Ovary (tissue), 9 donors: Measurements from ENCODE around the gene KLF13. TPM values are rescaled to one million over a fixed set of nuclear protein-coding genes. Genes with fewer than 3 reads are reported as not detected.
"Not testable (repeated sequence)": the region's sequence is repeated elsewhere in the genome, so short reads cannot be mapped to it uniquely, and the experiment has no call there.

Experiments used
- DNase-seq, 5 donors: peaks; one replicate each; pipeline ENCODE4 v3.0.0-alpha.2; 2019 to 2020
- H3K27ac ChIP-seq, 2 donors: fragments of 200-600 bp; one replicate each; pipeline versions ENCODE4 v1.5.1 to v1.8.0; 2019 to 2022
- H3K27me3 ChIP-seq: fragments of 200-600 bp; one replicate; pipeline ENCODE4 v1.8.0; 2022
- H3K36me3 ChIP-seq: fragments of 200-600 bp; sonication (generic); one replicate; pipeline ENCODE4 v1.5.1; 2019
- H3K4me1 ChIP-seq: one replicate; pipeline ENCODE4 v1.8.1; 2013; ENCODE audit warnings: mild to moderate bottlenecking, moderate library complexity; ENCODE audit not compliant: insufficient read depth
- H3K4me3 ChIP-seq: fragments of 200-600 bp; sonication (generic); one replicate; pipeline ENCODE4 v1.5.1; 2017
- H3K9me3 ChIP-seq, 2 donors: fragments of 200-600 bp in 1 of 2; sonication (generic) in 1 of 2; one replicate each; pipeline versions ENCODE4 v1.5.1 to v1.8.1; 2013 to 2019; ENCODE audit warnings: mild to moderate bottlenecking in 1 of 2, moderate library complexity in 1 of 2
- EP300 ChIP-seq: sonication (generic); formaldehyde crosslinking; IDR thresholded peaks from one replicate; pipeline ENCODE4 v1.6.1; 2017; ENCODE audit warnings: antibody characterized with exemption
- POLR2A ChIP-seq: fragments of 450-650 bp; IDR thresholded peaks from one replicate; pipeline ENCODE4 v1.6.1; 2017; ENCODE audit warnings: antibody characterized with exemption, mild to moderate bottlenecking, moderate library complexity
- WGBS, 3 donors: extraction: QIAGEN DNeasy Blood & Tissue Kit in 1 of 3; methylation state at CpG; one replicate each; pipeline versions ENCODE4 v1.1.5 to v1.1.7; 2013 to 2017; 5-methylcytosine and 5-hydroxymethylcytosine counted together
- intact Hi-C, 4 donors: fragments of 100-400 bp; cut with DNase I; formaldehyde crosslinking; loops; one replicate each; pipeline versions ENCODE4 v1.11.0 to v1.15.1; 2022 to 2023
- polyA plus RNA-seq, 2 donors: library from polyadenylated mRNA; stranded (reverse); fragments of 200-250 nt in 1 of 2; fragments of 350-450 nt in 1 of 2; fragmentation: Illumina TruSeq in 1 of 2; extraction: RNeasy Lipid Tissue Mini Kit (QIAGEN cat#74804) in 1 of 2; gene quantifications; one replicate each; pipeline ENCODE4 v1.2.3, GENCODE V29; 2013 to 2014
- total RNA-seq, 7 donors: library from RNA; depleted of rRNA in 2 of 7; stranded (reverse); fragments of >200 nt in 2 of 7; fragmentation: NEBNext Ultra II Directional in 3 of 7; extraction: Animal tissue kit (Norgen Biotek cat#: 25700) in 3 of 7; gene quantifications; one replicate each; pipeline versions ENCODE4 v1.1.0 to v1.2.4, GENCODE V29; 2016 to 2023
- TF ChIP-seq, protein P1 (sequence below), 3 donors: fragments of 450-650 bp in 2 of 3; fragments of 200-600 bp in 1 of 3; IDR thresholded peaks; one replicate each; pipeline versions ENCODE4 v1.5.1 to v1.8.0; 2016 to 2022; ENCODE audit warnings: antibody characterized with exemption in 3 of 3, mild to moderate bottlenecking in 1 of 3
- donor health status: DM: no; HTN: no; CAD: no; lungs with moderate emphysema.
- donor health status: DM: no; HTN: no; CAD: no.
- donor health status: Bipolar disorder and iron deficiency.
- donor health status: DM: yes; HTN: yes; CAD: no.
- donor health status: DM: no; HTN: no; CAD: no.
- donor health status: DM: yes; HTN: yes; CAD: no.

Gene KLF13
- total and polyA plus RNA-seq, 9 donors = 14.8 to 58.2 (median 36.0) TPM

DNA sequence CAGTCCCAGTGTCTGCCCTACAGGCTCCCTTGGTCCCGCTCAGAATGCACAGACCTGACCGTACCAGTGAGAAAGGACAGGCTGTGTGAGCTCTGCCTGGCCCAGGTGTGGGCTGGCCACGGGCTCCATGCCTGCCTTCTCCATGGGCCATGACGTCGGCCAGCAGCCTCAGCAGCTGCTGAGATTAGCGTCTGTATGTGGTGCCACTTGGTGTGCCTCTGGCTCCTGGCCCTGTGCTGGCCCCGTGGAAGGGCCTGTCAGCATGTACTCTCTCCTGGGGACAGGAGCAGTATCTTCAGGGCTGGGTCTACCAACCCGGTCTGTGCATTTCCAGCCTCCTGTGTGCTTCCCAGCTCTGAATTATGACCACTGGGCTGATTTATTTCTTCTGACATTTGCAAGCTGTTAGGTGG is 25.7 kb downstream of the KLF13 start:
- 63 to 68% (median 65%) methylated on average over 8 of the region's 8 CpGs for WGBS, 3 donors
- no peak overlapping the region for H3K4me3 ChIP-seq
- no peaks in the 10 kb centered on the region for H3K9me3 ChIP-seq
- TF ChIP-seq, protein P1, sequence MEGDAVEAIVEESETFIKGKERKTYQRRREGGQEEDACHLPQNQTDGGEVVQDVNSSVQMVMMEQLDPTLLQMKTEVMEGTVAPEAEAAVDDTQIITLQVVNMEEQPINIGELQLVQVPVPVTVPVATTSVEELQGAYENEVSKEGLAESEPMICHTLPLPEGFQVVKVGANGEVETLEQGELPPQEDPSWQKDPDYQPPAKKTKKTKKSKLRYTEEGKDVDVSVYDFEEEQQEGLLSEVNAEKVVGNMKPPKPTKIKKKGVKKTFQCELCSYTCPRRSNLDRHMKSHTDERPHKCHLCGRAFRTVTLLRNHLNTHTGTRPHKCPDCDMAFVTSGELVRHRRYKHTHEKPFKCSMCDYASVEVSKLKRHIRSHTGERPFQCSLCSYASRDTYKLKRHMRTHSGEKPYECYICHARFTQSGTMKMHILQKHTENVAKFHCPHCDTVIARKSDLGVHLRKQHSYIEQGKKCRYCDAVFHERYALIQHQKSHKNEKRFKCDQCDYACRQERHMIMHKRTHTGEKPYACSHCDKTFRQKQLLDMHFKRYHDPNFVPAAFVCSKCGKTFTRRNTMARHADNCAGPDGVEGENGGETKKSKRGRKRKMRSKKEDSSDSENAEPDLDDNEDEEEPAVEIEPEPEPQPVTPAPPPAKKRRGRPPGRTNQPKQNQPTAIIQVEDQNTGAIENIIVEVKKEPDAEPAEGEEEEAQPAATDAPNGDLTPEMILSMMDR (IDR thresholded peaks at IDR 0.05) = no peak
- TF ChIP-seq EP300 (no peak), POLR2A (no peak)
- intact Hi-C loops = loop anchor here in 1 of 4 donors (10.0 kb wide), 1 partner anchor 138 kb away; no protein-coding TSS in a partner anchor
- H3K36me3 ChIP-seq = no peaks in the 10 kb centered on the region
- DNase-seq = no peak
- no peaks in the 10 kb centered on the region for H3K27me3 ChIP-seq
- peaks cover 17% of the 10 kb centered on the region for H3K4me1 ChIP-seq
- peak overlapping the region in 1 of 2 donors; percentile 95 for H3K27ac ChIP-seq

DNA sequence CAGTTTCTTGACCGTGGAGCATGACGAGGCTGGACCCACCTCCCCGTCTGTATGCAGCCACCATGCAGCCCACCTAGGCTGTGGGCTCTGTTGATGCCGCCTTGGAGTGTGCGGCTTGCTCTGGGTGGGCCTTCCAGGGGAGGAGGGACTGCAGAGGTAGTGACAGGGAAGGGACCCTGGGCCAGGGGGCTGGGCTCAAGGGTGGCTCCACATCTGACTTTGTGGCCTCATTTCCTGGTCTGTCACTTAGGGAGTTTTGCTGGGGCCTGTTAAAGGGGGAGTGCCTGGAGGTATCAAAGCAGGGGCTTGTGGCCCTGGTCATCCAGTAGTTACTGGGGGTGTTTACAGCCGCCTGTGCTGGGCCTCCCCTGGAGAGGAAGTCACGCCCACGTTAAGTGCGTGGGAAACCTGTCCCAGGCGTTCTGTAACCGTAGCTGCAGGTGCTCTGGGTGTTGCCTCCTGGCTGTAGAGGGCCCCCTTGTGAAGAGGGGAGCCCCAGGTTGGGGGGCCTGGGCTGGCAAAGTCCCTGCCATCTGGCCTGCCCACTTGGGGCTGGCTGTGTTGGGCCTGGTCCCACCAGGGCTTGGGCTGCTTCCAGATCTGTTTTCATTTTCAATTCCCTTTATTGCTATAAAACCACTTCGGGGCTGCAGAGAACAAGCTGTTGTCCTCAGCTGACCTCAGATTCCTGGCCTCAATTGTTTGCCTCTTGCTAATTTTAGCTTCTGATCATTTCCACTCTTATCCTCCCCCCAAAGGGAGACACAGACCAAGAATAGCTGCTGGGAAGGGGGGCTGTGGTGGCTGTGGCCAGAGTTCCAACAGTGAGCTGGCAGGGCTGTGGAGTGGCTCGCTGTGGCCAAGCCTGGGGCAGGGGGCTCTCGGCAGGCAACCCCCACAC is 26.5 kb downstream of the KLF13 start:
- peak overlapping the region; percentile 41 to 95 for H3K27ac ChIP-seq
- peak; percentile 52 to 79 (median 72) for DNase-seq
- no peaks in the 10 kb centered on the region for H3K9me3 ChIP-seq
- WGBS, 3 donors = 31 to 34% (median 32%) methylated on average over 14 of the region's 14 CpGs
- no peaks in the 10 kb centered on the region for H3K36me3 ChIP-seq
- no peaks in the 10 kb centered on the region for H3K27me3 ChIP-seq
- peaks cover 17% of the 10 kb centered on the region for H3K4me1 ChIP-seq
- TF ChIP-seq, protein P1 (IDR thresholded peaks at IDR 0.05) = no peak
- TF ChIP-seq EP300 (no peak), POLR2A (no peak)
- no peak overlapping the region for H3K4me3 ChIP-seq
- intact Hi-C loops = loop anchor here in 1 of 4 donors (10.0 kb wide), 1 partner anchor 138 kb away; no protein-coding TSS in a partner anchor

DNA sequence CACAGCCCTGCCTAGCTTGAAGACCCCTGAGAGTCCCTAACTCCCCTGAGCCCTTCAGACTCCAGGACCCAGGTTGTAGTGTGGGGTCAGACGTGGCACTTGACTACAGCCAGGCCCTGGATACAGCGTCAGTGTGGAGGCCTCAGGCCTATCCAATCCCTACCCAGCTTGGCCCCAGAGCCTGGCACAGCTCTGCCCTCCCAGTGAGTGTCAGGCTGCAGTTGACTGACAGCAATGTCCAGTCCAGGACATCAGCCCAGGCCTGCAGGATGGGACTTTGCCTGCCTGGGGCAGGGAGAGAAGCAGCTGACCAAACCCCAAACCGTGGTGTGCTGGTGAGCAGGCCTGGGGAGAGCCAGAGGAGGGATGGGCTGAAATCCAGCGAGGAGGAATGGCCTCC is 27.3 kb downstream of the KLF13 start:
- TF ChIP-seq EP300 (no peak), POLR2A (no peak)
- TF ChIP-seq, protein P1 (IDR thresholded peaks at IDR 0.05) = no peak
- no peaks in the 10 kb centered on the region for H3K27me3 ChIP-seq
- H3K27ac ChIP-seq = peak overlapping the region; percentile 41 to 95
- 34 to 45% (median 39%) methylated on average over 4 of the region's 4 CpGs for WGBS, 3 donors
- no peaks in the 10 kb centered on the region for H3K36me3 ChIP-seq
- H3K4me3 ChIP-seq = no peak overlapping the region
- DNase-seq = peak in 1 of 5 donors; percentile 40
- intact Hi-C loops = loop anchor here in 1 of 4 donors (10.0 kb wide), 1 partner anchor 139 kb away; no protein-coding TSS in a partner anchor
- H3K9me3 ChIP-seq = no peaks in the 10 kb centered on the region
- H3K4me1 ChIP-seq = peaks cover 19% of the 10 kb centered on the region

DNA sequence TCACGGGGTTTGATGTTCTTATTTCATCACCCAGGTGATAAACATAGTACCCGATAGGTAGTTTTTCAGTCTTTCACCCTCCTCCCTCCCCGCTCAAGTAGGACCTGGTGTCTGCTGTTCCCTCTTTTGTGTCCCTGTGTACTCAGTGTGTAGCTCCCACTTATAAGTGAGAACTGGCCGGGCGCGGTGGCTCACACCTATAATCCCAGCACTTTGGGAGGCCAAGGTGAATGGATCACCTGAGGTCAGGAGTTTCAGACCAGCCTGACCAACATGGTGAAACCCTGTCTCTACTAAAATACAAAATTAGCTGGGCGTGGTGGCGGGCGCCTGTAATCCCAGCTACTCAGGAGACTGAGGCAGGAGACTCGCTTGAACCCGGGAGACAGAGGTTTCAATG is 29.5 kb downstream of the KLF13 start:
- 97 to 99% (median 98%) methylated on average over 11 of the region's 11 CpGs for WGBS, 3 donors
- not testable (repeated sequence) for H3K4me3 ChIP-seq, DNase-seq, H3K36me3 ChIP-seq, H3K27ac ChIP-seq, H3K27me3 ChIP-seq, H3K9me3 ChIP-seq
- intact Hi-C loops = loop anchor here in 1 of 4 donors (10.0 kb wide), 1 partner anchor 141 kb away; no protein-coding TSS in a partner anchor
- peaks cover 25% of the 10 kb centered on the region for H3K4me1 ChIP-seq
